ENCODE measurements around the gene RPL10.

The RPL10 gene

DNA sequence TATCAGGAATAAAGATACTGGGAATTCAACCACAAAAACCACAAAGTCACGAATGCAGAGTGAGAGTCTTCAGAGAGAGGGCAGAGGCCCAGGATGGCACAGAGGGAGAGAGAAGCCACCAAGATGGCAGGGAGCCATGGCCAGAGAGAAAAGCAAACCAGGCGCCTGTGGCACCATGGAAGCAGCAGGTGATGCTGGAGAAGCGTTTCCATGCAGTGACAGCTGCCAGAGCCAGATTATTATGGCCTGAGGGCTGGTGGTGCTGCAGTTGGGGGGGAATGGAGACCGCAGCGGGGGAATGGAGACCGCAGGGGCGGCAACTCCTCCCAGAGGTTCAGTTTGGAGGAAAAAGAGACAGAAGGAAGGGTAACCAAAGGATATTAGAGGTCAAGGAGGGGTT, 19.0 kb downstream of the RPL10 start:
- H3K27me3 ChIP-seq (replicated peaks; ENCODE audit: control insufficient read depth, insufficient read depth, low read length), result no peaks in the 10 kb centered on the region
- H3K36me3 ChIP-seq (ENCODE audit: control insufficient read depth, insufficient read depth, low read length), result no peaks in the 10 kb centered on the region; the same call in 1 of the 2 replicates
- H3K4me3 ChIP-seq (replicated peaks; ENCODE audit: low read depth, low read length), result no peak overlapping the region
- TF ChIP-seq, protein P1, sequence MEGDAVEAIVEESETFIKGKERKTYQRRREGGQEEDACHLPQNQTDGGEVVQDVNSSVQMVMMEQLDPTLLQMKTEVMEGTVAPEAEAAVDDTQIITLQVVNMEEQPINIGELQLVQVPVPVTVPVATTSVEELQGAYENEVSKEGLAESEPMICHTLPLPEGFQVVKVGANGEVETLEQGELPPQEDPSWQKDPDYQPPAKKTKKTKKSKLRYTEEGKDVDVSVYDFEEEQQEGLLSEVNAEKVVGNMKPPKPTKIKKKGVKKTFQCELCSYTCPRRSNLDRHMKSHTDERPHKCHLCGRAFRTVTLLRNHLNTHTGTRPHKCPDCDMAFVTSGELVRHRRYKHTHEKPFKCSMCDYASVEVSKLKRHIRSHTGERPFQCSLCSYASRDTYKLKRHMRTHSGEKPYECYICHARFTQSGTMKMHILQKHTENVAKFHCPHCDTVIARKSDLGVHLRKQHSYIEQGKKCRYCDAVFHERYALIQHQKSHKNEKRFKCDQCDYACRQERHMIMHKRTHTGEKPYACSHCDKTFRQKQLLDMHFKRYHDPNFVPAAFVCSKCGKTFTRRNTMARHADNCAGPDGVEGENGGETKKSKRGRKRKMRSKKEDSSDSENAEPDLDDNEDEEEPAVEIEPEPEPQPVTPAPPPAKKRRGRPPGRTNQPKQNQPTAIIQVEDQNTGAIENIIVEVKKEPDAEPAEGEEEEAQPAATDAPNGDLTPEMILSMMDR (IDR thresholded peaks at IDR 0.05; ENCODE audit: insufficient read depth, low read length, poor library complexity, severe bottlenecking), result no peak
- no peak for DNase-seq (ENCODE audit: extremely low read depth, insufficient read length)

DNA sequence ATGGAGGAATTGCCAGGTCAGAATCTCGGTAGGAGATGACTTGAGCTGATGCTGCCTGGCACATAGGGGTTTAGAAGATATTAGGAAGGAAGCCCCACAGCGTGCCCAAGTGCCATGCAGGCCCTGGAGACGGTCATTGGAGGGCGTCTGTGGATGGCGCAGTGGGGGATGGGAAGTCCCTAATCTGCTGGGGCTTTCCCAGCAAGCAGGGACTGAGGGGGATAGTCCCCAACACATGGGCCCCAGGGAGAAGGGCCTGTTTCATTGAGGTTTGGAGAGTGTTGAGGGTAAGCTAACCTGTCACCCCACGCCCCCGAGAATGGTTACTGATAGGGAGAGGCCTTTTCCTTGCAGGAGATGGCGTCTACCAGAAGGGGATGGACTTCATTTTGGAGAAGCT, 21.0 kb downstream of the RPL10 start:
- no peaks in the 10 kb centered on the region for H3K27me3 ChIP-seq (replicated peaks; ENCODE audit: control insufficient read depth, insufficient read depth, low read length)
- no peak for DNase-seq (ENCODE audit: extremely low read depth, insufficient read length)
- no peaks in the 10 kb centered on the region for H3K36me3 ChIP-seq (ENCODE audit: control insufficient read depth, insufficient read depth, low read length)
- TF ChIP-seq, protein P1 (IDR thresholded peaks at IDR 0.05; ENCODE audit: insufficient read depth, low read length, poor library complexity, severe bottlenecking), result no peak
- no peak overlapping the region for H3K4me3 ChIP-seq (replicated peaks; ENCODE audit: low read depth, low read length)

DNA sequence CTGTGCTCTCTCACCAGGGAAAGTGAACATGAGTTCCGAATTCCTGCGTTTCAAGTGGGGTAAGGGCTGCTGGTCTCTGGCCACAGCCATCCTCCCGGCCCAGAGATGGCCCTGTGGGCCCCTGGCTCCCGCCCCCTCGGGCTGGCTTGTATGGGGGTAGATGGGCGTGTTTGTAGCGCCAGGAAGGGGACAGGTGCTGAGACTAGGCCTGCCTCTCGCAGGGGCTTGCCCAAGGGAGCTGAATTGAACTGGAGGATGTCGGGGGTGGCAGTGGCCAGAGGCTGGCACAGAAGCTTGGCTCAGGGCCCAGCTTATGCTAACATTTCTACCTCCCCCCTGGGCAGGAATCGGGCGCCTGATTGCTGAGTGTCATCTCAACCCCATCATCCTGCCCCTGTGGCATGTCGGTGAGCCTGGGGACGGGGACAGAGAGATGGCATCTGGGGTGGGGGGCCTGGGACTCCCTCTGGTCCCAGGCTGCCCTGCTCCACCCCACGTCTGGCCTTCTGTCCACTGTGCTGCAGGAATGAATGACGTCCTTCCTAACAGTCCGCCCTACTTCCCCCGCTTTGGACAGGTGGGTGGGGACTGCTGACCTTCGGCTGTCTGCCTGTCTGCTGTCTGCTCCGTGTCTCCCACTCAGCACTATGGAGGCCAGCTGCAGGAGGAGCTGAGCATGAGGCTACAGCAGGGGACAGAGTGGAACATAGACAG, 21.7 kb downstream of the RPL10 start:
- Histone ChIP-seq H3K27me3 (replicated peaks; ENCODE audit: control insufficient read depth, insufficient read depth, low read length) (no peaks in the 10 kb centered on the region), H3K36me3 (ENCODE audit: control insufficient read depth, insufficient read depth, low read length) (no peaks in the 10 kb centered on the region), H3K4me3 (replicated peaks; ENCODE audit: low read depth, low read length) (no peak overlapping the region)
- DNase-seq (ENCODE audit: extremely low read depth, insufficient read length), result no peak
- TF ChIP-seq, protein P1 (IDR thresholded peaks at IDR 0.05; ENCODE audit: insufficient read depth, low read length, poor library complexity, severe bottlenecking), result no peak

DNA sequence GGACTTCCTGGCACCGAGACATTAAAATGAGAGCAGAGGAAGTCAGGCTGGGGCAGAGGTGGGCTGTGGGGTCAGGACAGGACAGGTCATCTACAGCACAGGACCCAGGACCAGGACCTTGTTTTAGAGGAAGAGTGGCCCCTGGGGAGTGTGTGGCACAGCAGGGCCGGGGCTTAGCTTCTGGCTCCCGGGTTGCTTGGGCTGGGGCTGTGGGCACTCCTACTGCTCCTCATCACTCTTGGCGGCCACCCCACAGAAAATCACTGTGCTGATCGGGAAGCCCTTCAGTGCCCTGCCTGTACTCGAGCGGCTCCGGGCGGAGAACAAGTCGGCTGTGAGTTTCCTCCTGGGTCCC, 22.2 kb downstream of the RPL10 start:
- H3K27me3 ChIP-seq (replicated peaks; ENCODE audit: control insufficient read depth, insufficient read depth, low read length), result no peaks in the 10 kb centered on the region
- H3K36me3 ChIP-seq (ENCODE audit: control insufficient read depth, insufficient read depth, low read length), result no peaks in the 10 kb centered on the region
- TF ChIP-seq, protein P1 (IDR thresholded peaks at IDR 0.05; ENCODE audit: insufficient read depth, low read length, poor library complexity, severe bottlenecking), result no peak
- H3K4me3 ChIP-seq (replicated peaks; ENCODE audit: low read depth, low read length), result no peak overlapping the region
- DNase-seq (ENCODE audit: extremely low read depth, insufficient read length), result no peak

DNA sequence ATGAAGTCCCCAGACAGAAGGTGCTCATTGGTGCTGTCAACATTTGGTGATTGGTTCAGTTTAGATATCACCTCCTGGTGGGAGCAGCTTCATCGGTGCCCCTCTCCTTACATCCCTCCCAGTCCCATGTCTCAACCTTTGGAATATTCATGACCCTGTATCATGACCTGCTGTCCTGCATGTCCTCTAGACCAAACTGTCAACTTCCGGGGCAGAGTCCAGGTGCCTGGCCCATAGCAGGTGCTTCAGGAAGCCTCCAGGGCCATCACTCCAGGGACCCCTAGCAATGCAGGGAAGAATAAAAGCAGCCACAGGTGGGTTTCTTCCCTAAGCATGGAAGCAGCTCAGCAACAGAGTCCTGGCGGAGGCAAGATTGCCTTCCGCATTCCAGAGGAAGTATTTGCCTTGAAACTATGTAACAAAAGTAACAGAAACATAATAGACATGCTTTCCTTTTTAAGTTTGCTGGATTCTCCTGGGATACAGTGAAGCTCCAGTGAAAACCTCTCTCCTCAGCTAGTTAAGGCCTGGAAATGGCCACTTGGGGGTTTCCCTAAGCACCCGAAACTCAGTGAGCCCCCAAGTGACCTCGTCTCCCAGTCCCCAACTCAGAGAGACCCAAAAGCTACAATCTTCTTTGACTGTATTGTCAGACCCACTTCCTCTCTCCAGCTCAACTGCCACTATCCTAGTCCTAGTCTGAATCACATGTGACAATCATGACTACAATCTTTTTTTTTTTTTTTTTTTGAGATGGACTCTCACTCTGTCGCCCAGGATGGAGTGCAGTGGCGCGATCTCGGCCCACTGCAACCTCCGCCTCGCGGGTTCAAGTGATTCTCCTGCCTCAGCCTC, 29.0 kb downstream of the RPL10 start:
- DNase-seq (ENCODE audit: extremely low read depth, insufficient read length), result no peak

More for the DNA sequence above, 29.0 kb downstream of the RPL10 start:
- TF ChIP-seq, protein P1 (IDR thresholded peaks at IDR 0.05; ENCODE audit: insufficient read depth, low read length, poor library complexity, severe bottlenecking), result no peak
- no peaks in the 10 kb centered on the region; the same call in 1 of the 2 replicates for H3K36me3 ChIP-seq (ENCODE audit: control insufficient read depth, insufficient read depth, low read length)
- no peaks in the 10 kb centered on the region for H3K27me3 ChIP-seq (replicated peaks; ENCODE audit: control insufficient read depth, insufficient read depth, low read length)
- no peak overlapping the region for H3K4me3 ChIP-seq (replicated peaks; ENCODE audit: low read depth, low read length)
